Ishikawa (cell line): ENCODE results near the gene NPS.

ENCODE experiments used
- CEBPB ChIP-seq: IDR thresholded peaks from 2 replicates; pipeline ENCODE4 v1.6.1; 2012
- EP300 ChIP-seq: IDR thresholded peaks from 2 replicates; pipeline ENCODE4 v1.6.1; 2012; ENCODE audit warnings: borderline replicate concordance
- MAX ChIP-seq: IDR thresholded peaks from 2 replicates; pipeline ENCODE4 v1.6.1; 2012
- REST ChIP-seq: IDR thresholded peaks from 2 replicates; pipeline ENCODE4 v1.6.1; 2012; ENCODE audit warnings: low read depth, mild to moderate bottlenecking
- TAF1 ChIP-seq: IDR thresholded peaks from 2 replicates; pipeline ENCODE4 v1.6.1; 2012; ENCODE audit warnings: low read depth, mild to moderate bottlenecking
- TCF12 ChIP-seq: IDR thresholded peaks from 2 replicates; pipeline ENCODE4 v1.6.1; 2012; ENCODE audit warnings: low read depth
- USF1 ChIP-seq: IDR thresholded peaks from 2 replicates; pipeline ENCODE4 v1.6.1; 2012
- YY1 ChIP-seq: IDR thresholded peaks from 2 replicates; pipeline ENCODE4 v1.6.1; 2012; ENCODE audit warnings: low read depth

GRCh38 chr10:127576740-127577161 lies 27.6 kb downstream of the NPS start:
- TF ChIP-seq CEBPB (no peak), TCF12 (no peak), REST (no peak), USF1 (peak; percentile 52), YY1 (no peak), EP300 (no peak), TAF1 (no peak), MAX (no peak)
